Naive B cell (primary cell): ENCODE data around the gene PLXNC1. TPM values are rescaled to one million over a fixed set of nuclear protein-coding genes. Genes with fewer than 3 reads are reported as not detected.
"Not testable (repeated sequence)": the region's sequence is repeated elsewhere in the genome, so short reads cannot be mapped to it uniquely, and the experiment has no call there.

Source experiments
- ATAC-seq, 2 donors: fragments of 150-1000 bp; cut with Tn5 transposase; 2 replicates each; pipeline ENCODE4 v1.10.0; 2021; ENCODE audit warnings: low read depth in 2 of 2, mild to moderate bottlenecking in 2 of 2, moderate library complexity in 2 of 2
- DNase-seq: peaks from one replicate; pipeline ENCODE4 v3.0.0; 2022
- H3K27ac Mint-ChIP-seq, 6 donors: one replicate each; pipeline ENCODE4 v1.8.0; 2020 to 2022; ENCODE audit warnings: mild to moderate bottlenecking in 6 of 6, mixed read lengths in 6 of 6, moderate library complexity in 5 of 6, inconsistent platforms in 2 of 6
- H3K27me3 Mint-ChIP-seq, 3 donors: one replicate each; pipeline ENCODE4 v1.8.0; 2021 to 2022; ENCODE audit warnings: mixed read lengths in 3 of 3, mild to moderate bottlenecking in 1 of 3
- H3K36me3 Mint-ChIP-seq, 2 donors: one replicate each; pipeline ENCODE4 v1.8.0; 2020 to 2022; ENCODE audit warnings: mixed read lengths in 2 of 2, inconsistent platforms in 1 of 2, mild to moderate bottlenecking in 1 of 2
- H3K4me1 Mint-ChIP-seq, 3 donors: one replicate each; pipeline ENCODE4 v1.8.0; 2020 to 2022; ENCODE audit warnings: mixed read lengths in 3 of 3, inconsistent platforms in 1 of 3, mild to moderate bottlenecking in 1 of 3, moderate library complexity in 1 of 3
- H3K4me3 Mint-ChIP-seq, 8 donors: one replicate each; pipeline ENCODE4 v1.8.0; 2020 to 2022; ENCODE audit warnings: mild to moderate bottlenecking in 8 of 8, mixed read lengths in 8 of 8, moderate library complexity in 8 of 8, inconsistent platforms in 2 of 8
- H3K9me3 Mint-ChIP-seq, 7 donors: one replicate each; pipeline ENCODE4 v1.8.0; 2020 to 2022; ENCODE audit warnings: mixed read lengths in 7 of 7, mild to moderate bottlenecking in 5 of 7, inconsistent platforms in 2 of 7, moderate library complexity in 1 of 7
- polyA plus RNA-seq, 6 donors: library from polyadenylated mRNA; unstranded; fragments of 300-500 nt; fragmentation: Illumina TruSeq; gene quantifications; one replicate each; pipeline ENCODE4 v1.2.3, GENCODE V29; 2021; ENCODE audit warnings: low read depth in 6 of 6

The PLXNC1 gene
- polyA plus RNA-seq, 6 donors from 2014 or later: 2.1 to 6.9 (median 4.4) TPM

DNA sequence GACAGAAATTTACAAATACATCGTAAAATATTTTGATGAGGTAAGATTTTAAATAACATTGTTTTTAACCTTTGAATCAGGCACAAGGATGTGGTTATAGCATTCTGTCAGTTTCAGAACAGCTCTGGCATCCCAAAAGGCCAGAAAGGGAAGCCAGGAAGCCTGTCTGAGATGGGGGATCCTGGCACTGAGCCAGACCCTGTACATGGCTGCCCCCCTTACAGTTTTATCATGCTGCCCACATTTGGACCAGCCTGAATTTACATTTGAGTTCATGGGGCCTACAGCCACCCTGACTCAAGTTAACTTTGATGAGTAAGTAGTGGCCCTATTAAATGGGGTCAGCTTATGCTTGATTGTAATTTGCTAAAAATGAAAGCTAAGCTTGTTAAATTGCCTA, 155.6 kb downstream of the PLXNC1 start:
- Mint-ChIP-seq H3K9me3 (peaks cover 0 to 1% (median 0%) of the 10 kb centered on the region in 7 donors), H3K4me1 (peaks cover 12 to 20% (median 15%) of the 10 kb centered on the region in 3 donors), H3K27me3 (no peaks in the 10 kb centered on the region), H3K27ac (no peak overlapping the region), H3K36me3 (peaks cover 32 to 44% of the 10 kb centered on the region in 2 donors), H3K4me3 (no peak overlapping the region)
- ATAC-seq: no peak
- DNase-seq: no peak

DNA sequence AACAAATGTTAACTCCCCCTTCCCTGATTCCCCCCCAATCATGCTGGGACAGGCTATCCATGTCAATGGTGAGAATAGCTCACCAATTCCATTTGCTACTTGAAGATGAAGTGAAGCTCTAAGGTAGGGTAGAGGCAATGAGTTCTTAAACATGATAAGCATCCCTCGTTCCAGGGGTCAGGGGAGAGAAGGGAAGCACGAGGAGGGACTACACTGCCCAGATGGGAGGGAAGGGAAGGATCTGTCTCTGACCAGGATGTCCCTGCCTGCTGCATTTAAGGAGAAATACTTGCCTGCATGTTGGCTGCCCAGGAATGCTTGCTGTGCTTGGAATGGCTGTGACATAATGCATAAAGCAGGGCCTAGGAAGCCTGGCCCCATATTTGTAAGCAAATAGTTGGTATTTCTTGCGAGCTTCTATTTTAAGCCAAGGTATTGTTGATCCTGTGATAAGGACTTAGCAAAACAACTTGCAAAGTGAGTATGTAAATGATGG, 156.2 kb downstream of the PLXNC1 start:
- Mint-ChIP-seq H3K27me3 (no peaks in the 10 kb centered on the region), H3K27ac (peak overlapping the region in 1 of 6 donors; percentile 52), H3K4me1 (peaks cover 8 to 20% (median 10%) of the 10 kb centered on the region in 3 donors), H3K36me3 (peaks cover 31 to 42% of the 10 kb centered on the region in 2 donors), H3K9me3 (peaks cover 0 to 1% (median 0%) of the 10 kb centered on the region in 7 donors), H3K4me3 (no peak overlapping the region)
- DNase-seq (no peak), ATAC-seq (no peak)

GRCh38 chr12:94305130-94305957, 157.0 kb downstream of the PLXNC1 start:
- Mint-ChIP-seq H3K27ac (peak overlapping the region in 1 of 6 donors; percentile 52), H3K4me3 (no peak overlapping the region), H3K36me3 (peaks cover 23 to 38% of the 10 kb centered on the region in 2 donors), H3K27me3 (no peaks in the 10 kb centered on the region), H3K4me1 (peaks cover 2 to 12% (median 3%) of the 10 kb centered on the region in 3 donors), H3K9me3 (no peaks in the 10 kb centered on the region)
- no peak for DNase-seq
- no peak for ATAC-seq

DNA sequence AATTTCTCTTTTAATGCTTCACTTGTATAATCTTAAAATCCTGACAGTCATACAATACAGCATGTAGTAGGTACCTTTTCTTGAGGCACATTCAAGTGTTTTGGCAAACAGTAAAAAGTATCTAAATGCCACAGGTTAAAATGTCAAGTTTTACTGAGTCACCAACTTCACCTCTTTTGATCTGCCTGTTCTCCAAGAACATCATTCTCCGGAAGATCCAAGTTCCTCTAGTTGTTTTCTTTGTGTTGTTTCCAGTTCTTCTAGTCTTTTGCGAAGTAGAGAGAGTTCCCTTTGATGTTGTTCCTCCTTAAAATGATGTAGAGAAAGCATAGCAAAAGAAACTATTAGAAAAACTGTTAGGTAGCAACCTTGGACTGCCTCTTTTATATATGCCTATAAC, 160.2 kb downstream of the PLXNC1 start:
- Mint-ChIP-seq H3K27ac (peak overlapping the region in 3 of 6 donors; percentile 7 to 64 (median 39)), H3K4me1 (peaks cover 0 to 4% (median 0%) of the 10 kb centered on the region in 3 donors), H3K36me3 (peaks cover 7 to 16% of the 10 kb centered on the region in 2 donors), H3K9me3 (no peaks in the 10 kb centered on the region), H3K4me3 (no peak overlapping the region), H3K27me3 (no peaks in the 10 kb centered on the region)
- no peak for DNase-seq
- no peak for ATAC-seq

GRCh38 chr12:94309373-94309772, 161.0 kb downstream of the PLXNC1 start:
- no peaks in the 10 kb centered on the region for H3K27me3 Mint-ChIP-seq
- H3K4me1 Mint-ChIP-seq: peaks cover 0 to 4% (median 0%) of the 10 kb centered on the region in 3 donors
- no peak overlapping the region for H3K4me3 Mint-ChIP-seq
- ATAC-seq (no peak), DNase-seq (no peak)
- no peak overlapping the region for H3K27ac Mint-ChIP-seq
- H3K9me3 Mint-ChIP-seq: peaks cover 0 to 2% (median 0%) of the 10 kb centered on the region in 7 donors
- H3K36me3 Mint-ChIP-seq: peaks cover 7 to 14% of the 10 kb centered on the region in 2 donors

GRCh38 chr12:94312378-94312777, 164.0 kb downstream of the PLXNC1 start:
- Mint-ChIP-seq H3K9me3 (peaks cover under 1 to 7% (median 6%) of the 10 kb centered on the region in 7 donors), H3K4me1 (peaks cover 1 to 4% (median 3%) of the 10 kb centered on the region in 3 donors), H3K27me3 (no peaks in the 10 kb centered on the region), H3K4me3 (no peak overlapping the region), H3K27ac (no peak overlapping the region), H3K36me3 (peaks cover 4 to 7% of the 10 kb centered on the region in 2 donors)
- ATAC-seq (no peak), DNase-seq (no peak)

- H3K27me3 Mint-ChIP-seq, DNase-seq, H3K4me3 Mint-ChIP-seq, ATAC-seq: not testable (repeated sequence)
- peak overlapping the region in 1 of 6 donors; percentile 68 for H3K27ac Mint-ChIP-seq
- peaks cover 20 to 29% (median 23%) of the 10 kb centered on the region in 3 donors for H3K4me1 Mint-ChIP-seq
- peaks cover 26 to 27% of the 10 kb centered on the region in 2 donors for H3K36me3 Mint-ChIP-seq
- peaks cover 17 to 44% (median 35%) of the 10 kb centered on the region in 7 donors for H3K9me3 Mint-ChIP-seq
These were observed 168.2 kb downstream of the PLXNC1 start for GRCh38 chr12:94316600-94316999.

DNA sequence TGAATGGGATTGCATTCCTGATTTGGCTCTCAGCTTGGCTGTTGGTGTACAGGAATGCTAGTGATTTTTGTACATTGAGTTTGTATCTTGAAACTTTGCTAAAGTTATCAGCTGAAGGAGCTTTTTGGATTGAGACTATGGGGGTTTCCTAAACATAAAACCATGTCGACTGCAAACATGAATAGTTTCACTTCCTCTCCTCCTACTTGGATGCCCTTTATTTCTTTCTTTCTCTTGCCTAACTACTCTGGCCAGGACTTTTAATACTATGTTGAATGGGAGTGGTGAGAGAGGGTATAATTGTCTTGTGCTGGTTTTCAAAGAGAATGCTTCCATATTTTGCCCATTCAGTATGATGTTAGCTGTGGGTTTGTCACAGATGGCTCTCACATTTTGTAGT, 169.8 kb downstream of the PLXNC1 start:
- Mint-ChIP-seq H3K4me3 (peak overlapping the region in 7 of 8 donors; percentile 1 to 18 (median 12)), H3K36me3 (peaks cover 28 to 29% of the 10 kb centered on the region in 2 donors), H3K9me3 (peaks cover 17 to 45% (median 36%) of the 10 kb centered on the region in 7 donors), H3K4me1 (peaks cover 20 to 29% (median 23%) of the 10 kb centered on the region in 3 donors), H3K27me3 (no peaks in the 10 kb centered on the region), H3K27ac (peak overlapping the region in 4 of 6 donors; percentile 49 to 80 (median 66))
- DNase-seq: peak; percentile 62
- ATAC-seq: peak; percentile 100

GRCh38 chr12:94320109-94320508, 171.7 kb downstream of the PLXNC1 start:
- no peak for ATAC-seq
- Mint-ChIP-seq H3K4me1 (peaks cover 20 to 29% (median 23%) of the 10 kb centered on the region in 3 donors), H3K27me3 (no peaks in the 10 kb centered on the region), H3K36me3 (peaks cover 36 to 40% of the 10 kb centered on the region in 2 donors), H3K9me3 (peaks cover 17 to 45% (median 36%) of the 10 kb centered on the region in 7 donors), H3K4me3 (no peak overlapping the region), H3K27ac (peak overlapping the region in 1 of 6 donors; percentile 49)
- no peak for DNase-seq

DNA sequence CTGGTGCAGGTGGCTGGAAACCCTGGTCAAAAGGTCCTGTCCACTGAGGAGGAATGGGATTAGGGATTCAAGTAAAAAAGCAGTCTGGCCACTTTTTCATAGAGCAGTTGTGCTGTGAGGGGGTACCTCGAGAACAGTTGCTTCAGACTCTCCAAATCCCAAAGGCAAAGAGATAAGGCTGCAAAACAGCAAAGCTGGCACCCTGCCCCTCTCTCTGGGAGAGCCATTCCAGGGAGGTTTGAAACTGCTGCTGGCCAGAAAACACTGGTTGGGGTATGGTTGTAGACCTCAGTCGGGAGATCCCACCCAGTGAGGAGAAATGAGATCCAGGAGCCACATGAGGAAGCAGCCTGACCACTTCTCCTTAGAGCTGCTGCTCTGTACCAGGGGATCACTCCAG, 174.0 kb downstream of the PLXNC1 start:
- H3K9me3 Mint-ChIP-seq: peaks cover 12 to 39% (median 31%) of the 10 kb centered on the region in 7 donors
- H3K4me3 Mint-ChIP-seq: no peak overlapping the region
- peaks cover 20 to 25% (median 20%) of the 10 kb centered on the region in 3 donors for H3K4me1 Mint-ChIP-seq
- H3K27ac Mint-ChIP-seq: no peak overlapping the region
- no peaks in the 10 kb centered on the region for H3K27me3 Mint-ChIP-seq
- no peak for DNase-seq
- H3K36me3 Mint-ChIP-seq: peaks cover 36 to 44% of the 10 kb centered on the region in 2 donors
- ATAC-seq: no peak

- no peak overlapping the region for H3K27ac Mint-ChIP-seq
These were observed 177.9 kb downstream of the PLXNC1 start for GRCh38 chr12:94326234-94326633.

GRCh38 chr12:94326727-94327126, 178.3 kb downstream of the PLXNC1 start:
- Mint-ChIP-seq H3K27ac (peak overlapping the region in 1 of 6 donors; percentile 27), H3K9me3 (peaks cover 0 to under 1% (median 0%) of the 10 kb centered on the region in 7 donors), H3K4me1 (no peaks in the 10 kb centered on the region), H3K4me3 (no peak overlapping the region), H3K36me3 (peaks cover 25 to 36% of the 10 kb centered on the region in 2 donors), H3K27me3 (no peaks in the 10 kb centered on the region)
- no peak for ATAC-seq
- DNase-seq: no peak

More at GRCh38 chr12:94326234-94326633, 177.9 kb downstream of the PLXNC1 start:
- ATAC-seq: no peak
- H3K9me3 Mint-ChIP-seq: peaks cover 2 to 5% (median 4%) of the 10 kb centered on the region in 7 donors
- peaks cover 27 to 41% of the 10 kb centered on the region in 2 donors for H3K36me3 Mint-ChIP-seq
- no peak for DNase-seq
- H3K27me3 Mint-ChIP-seq: no peaks in the 10 kb centered on the region
- H3K4me3 Mint-ChIP-seq: no peak overlapping the region
- H3K4me1 Mint-ChIP-seq: no peaks in the 10 kb centered on the region

GRCh38 chr12:94327809-94328208, 179.4 kb downstream of the PLXNC1 start:
- Mint-ChIP-seq H3K9me3 (no peaks in the 10 kb centered on the region), H3K27ac (no peak overlapping the region), H3K4me3 (no peak overlapping the region), H3K4me1 (no peaks in the 10 kb centered on the region), H3K27me3 (no peaks in the 10 kb centered on the region), H3K36me3 (peaks cover 27 to 36% of the 10 kb centered on the region in 2 donors)
- ATAC-seq (no peak), DNase-seq (no peak)
